ENCODE results near the gene NKIRAS2. TPM values are rescaled to one million over a fixed set of nuclear protein-coding genes. Genes with fewer than 3 reads are reported as not detected.

Gene NKIRAS2
- total RNA-seq, 1 donor from 2014 or later = 44.7 TPM

GRCh38 chr17:41974031-41974430 lies 45.9 kb upstream of the NKIRAS2 start:
- H3K27ac Mint-ChIP-seq = no peak overlapping the region
- H3K36me3 Mint-ChIP-seq = peaks cover 18% of the 10 kb centered on the region
- peaks cover 13% of the 10 kb centered on the region for H3K4me1 Mint-ChIP-seq (ENCODE audit: unreplicated experiment)
- H3K9me3 Mint-ChIP-seq = no peaks in the 10 kb centered on the region
- no peaks in the 10 kb centered on the region for H3K27me3 Mint-ChIP-seq
- DNase-seq (ENCODE audit: extremely low spot score, unreplicated experiment) = no peak
- H3K4me3 Mint-ChIP-seq = no peak overlapping the region
- TF ChIP-seq CTCF (conservative IDR thresholded peaks at IDR 0.05) = no peak

- DNase-seq (ENCODE audit: extremely low spot score, unreplicated experiment) = no peak
- TF ChIP-seq CTCF (conservative IDR thresholded peaks at IDR 0.05) = no peak
- Mint-ChIP-seq H3K36me3 (peaks cover 16% of the 10 kb centered on the region), H3K9me3 (no peaks in the 10 kb centered on the region), H3K27me3 (no peaks in the 10 kb centered on the region), H3K4me3 (no peak overlapping the region), H3K27ac (no peak overlapping the region), H3K4me1 (ENCODE audit: unreplicated experiment) (peaks cover 13% of the 10 kb centered on the region)
Measured at GRCh38 chr17:41974658-41975057, 45.2 kb upstream of the NKIRAS2 start.

- Mint-ChIP-seq H3K4me1 (ENCODE audit: unreplicated experiment) (peaks cover 13% of the 10 kb centered on the region), H3K9me3 (no peaks in the 10 kb centered on the region), H3K36me3 (peaks cover 13% of the 10 kb centered on the region), H3K27ac (no peak overlapping the region), H3K4me3 (no peak overlapping the region), H3K27me3 (no peaks in the 10 kb centered on the region)
- TF ChIP-seq CTCF (conservative IDR thresholded peaks at IDR 0.05) = no peak
- no peak for DNase-seq (ENCODE audit: extremely low spot score, unreplicated experiment)
Measured at GRCh38 chr17:41975099-41976083, 44.5 kb upstream of the NKIRAS2 start.

- no peak for DNase-seq (ENCODE audit: extremely low spot score, unreplicated experiment)
- no peaks in the 10 kb centered on the region for H3K9me3 Mint-ChIP-seq
- H3K36me3 Mint-ChIP-seq = peaks cover 14% of the 10 kb centered on the region
- no peak overlapping the region for H3K27ac Mint-ChIP-seq
- no peak overlapping the region for H3K4me3 Mint-ChIP-seq
- peaks cover 9% of the 10 kb centered on the region for H3K4me1 Mint-ChIP-seq (ENCODE audit: unreplicated experiment)
- H3K27me3 Mint-ChIP-seq = no peaks in the 10 kb centered on the region
- TF ChIP-seq CTCF (conservative IDR thresholded peaks at IDR 0.05) = no peak
Measured at GRCh38 chr17:41976142-41976768, 43.6 kb upstream of the NKIRAS2 start.

GRCh38 chr17:41977991-41978390 lies 41.9 kb upstream of the NKIRAS2 start:
- no peak overlapping the region for H3K4me3 Mint-ChIP-seq
- TF ChIP-seq CTCF (conservative IDR thresholded peaks at IDR 0.05) = no peak
- peak overlapping the region; percentile 62 for H3K27ac Mint-ChIP-seq
- H3K27me3 Mint-ChIP-seq = no peaks in the 10 kb centered on the region
- H3K36me3 Mint-ChIP-seq = peaks cover 20% of the 10 kb centered on the region
- no peaks in the 10 kb centered on the region for H3K9me3 Mint-ChIP-seq
- no peak for DNase-seq (ENCODE audit: extremely low spot score, unreplicated experiment)
- H3K4me1 Mint-ChIP-seq (ENCODE audit: unreplicated experiment) = peaks cover 4% of the 10 kb centered on the region

All from type B pancreatic cell (in vitro differentiated cells).